Heart left ventricle (tissue), 13 donors: ENCODE measurements around the gene STAG3.

Experiments
- CTCF ChIP-seq, 12 donors: fragments of 200-600 bp; sonication (generic) in 4 of 12; IDR thresholded peaks; one replicate each; pipeline versions ENCODE4 v1.5.0 to v1.8.0; 2018 to 2022; ENCODE audit warnings: antibody characterized with exemption in 12 of 12, mild to moderate bottlenecking in 5 of 12
- POLR2A ChIP-seq, 2 donors: fragments of 450-650 bp; IDR thresholded peaks; one replicate each; pipeline ENCODE4 v1.6.1; 2017; ENCODE audit warnings: antibody characterized with exemption in 2 of 2, mild to moderate bottlenecking in 2 of 2, moderate library complexity in 2 of 2
- donor health status: ischemic (EF 13 %, LVEDD 7.1; RV severe dilation, severe dysfunction).
- donor health status: DM: no; HTN: yes; CAD: no.
- donor health status: DM: no; HTN: no; CAD: no.
- donor health status: ischemic (EF 25% LVEDD 6.9; RV normal size, moderate dysfunction).
- donor health status: ischemic (EF 25% LVEDD 5.7; RV mildly dilated, moderate dysfunction).
- donor health status: ischemic (EF 35%, LVEDD 5.7; RV mildly dilated, moderate dysfunction).
- donor health status: nonischemic (EF 11% LVEDD 7.7; RV severe dilation, severe dysfunction).
- donor health status: DM: yes; HTN: yes; CAD: no.
- donor health status: PGD.
- donor health status: ischemic (EF 29% LVEDD 5.4; RV normal size, mild dysfunction).
- donor health status: nonischemic (EF 23%, LVEDD 6.1; RV moderate dilation, normal function).

- no peak for TF ChIP-seq CTCF (IDR thresholded peaks at IDR 0.05)
- TF ChIP-seq POLR2A (IDR thresholded peaks at IDR 0.05), result no peak
Observed at GRCh38 chr7:100257017-100257416, 79.3 kb downstream of the STAG3 start.
